ENCODE data around the gene EGFL7.
A peak's percentile ranks its signal among the peaks of the same experiment; 100 is the strongest.

EGFL7 gene

DNA sequence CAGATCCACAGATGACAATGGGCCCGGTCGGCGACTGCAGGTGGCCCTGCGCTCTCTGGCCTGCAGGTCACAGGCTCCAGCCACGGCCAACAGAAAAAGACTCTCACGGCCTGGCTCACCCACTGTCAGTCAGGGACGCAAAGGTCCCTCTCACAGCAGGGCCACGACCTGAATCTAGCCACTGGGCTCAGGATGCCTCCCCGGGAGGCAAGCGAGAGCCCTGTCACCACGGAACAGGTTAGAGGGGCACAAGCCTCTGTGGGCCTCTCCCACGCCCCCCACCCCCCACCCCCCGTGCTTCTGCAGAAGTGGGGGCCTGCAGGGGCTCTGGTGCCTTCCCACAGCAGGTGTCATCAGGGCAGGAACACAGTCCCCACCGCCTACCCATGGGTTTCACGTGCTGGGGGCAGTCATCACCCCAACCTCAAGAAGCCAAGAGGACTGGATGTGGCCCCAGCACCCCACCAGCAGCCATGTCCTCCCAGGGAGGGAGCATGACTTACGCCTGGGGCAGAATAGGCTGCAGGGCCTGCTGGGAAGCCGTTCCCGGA, 17.3 kb upstream of the EGFL7 start:
- DNase-seq: no peak

GRCh38 chr9:136645903-136646754, 16.6 kb upstream of the EGFL7 start:
- DNase-seq: peak; percentile 27

DNA sequence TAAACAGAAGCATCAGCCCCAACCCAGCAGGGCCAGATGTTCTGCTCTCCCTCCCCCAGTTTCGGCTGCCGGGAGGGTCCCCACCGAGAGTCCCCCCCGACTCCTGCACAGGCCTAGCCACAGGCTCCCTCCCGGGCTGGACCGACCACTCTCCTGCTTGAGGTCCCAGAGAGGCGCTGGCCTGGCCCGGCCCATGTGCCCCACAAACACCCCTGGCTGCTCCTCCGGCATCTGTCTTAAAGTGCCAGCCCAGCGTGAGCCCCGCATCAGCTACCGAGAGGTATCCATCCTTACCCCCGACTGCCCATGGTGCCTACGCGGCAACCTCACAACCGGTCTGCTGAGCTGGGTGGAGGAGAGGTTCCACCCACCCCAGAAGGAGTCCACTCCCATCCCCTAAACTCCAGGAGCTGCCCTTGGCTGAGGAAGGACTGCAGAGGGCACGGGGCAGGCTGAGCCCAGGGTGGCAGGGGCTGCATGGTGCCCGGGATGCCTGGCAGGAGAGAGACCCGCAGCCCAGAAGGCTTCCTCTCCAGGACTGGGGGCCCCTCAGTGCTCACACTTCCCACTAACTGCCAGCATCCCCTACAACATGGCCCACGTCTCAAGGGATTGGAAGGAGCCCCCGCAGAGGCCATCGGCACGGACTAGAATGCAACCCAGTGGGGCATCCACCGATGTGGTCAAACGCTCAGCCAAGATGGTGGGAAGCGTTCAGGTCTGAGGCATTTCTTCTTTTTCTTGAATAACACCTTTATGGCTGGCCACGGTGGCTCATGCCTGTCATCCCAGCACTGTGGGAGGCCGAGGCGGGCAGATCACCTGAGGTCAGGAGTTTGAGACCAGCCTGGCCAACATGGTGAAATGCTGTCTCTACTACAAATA, 15.6 kb upstream of the EGFL7 start:
- no peak for DNase-seq

DNA sequence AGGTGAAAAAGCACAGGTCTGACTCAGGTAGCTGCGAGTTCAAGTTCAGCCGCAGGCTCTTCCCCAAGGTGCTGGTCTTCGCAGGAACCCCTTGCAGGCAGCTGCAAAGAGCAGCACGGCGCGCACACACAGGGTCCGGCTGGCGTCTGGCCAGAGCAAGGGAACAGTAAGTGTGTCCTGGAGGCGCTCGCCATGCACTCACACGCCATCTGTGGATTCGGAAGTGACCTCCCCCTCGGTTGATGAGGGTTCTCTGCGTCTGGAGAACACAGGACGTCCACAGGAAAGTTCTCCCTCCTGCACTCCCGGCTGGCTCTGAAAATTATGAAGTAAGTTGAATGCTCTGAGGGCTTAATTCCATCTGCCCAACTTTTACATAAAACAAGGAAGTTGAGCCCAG, 14.0 kb upstream of the EGFL7 start:
- no peak for DNase-seq

- no peak for DNase-seq
Measured at GRCh38 chr9:136650021-136650420, 12.7 kb upstream of the EGFL7 start.

DNA sequence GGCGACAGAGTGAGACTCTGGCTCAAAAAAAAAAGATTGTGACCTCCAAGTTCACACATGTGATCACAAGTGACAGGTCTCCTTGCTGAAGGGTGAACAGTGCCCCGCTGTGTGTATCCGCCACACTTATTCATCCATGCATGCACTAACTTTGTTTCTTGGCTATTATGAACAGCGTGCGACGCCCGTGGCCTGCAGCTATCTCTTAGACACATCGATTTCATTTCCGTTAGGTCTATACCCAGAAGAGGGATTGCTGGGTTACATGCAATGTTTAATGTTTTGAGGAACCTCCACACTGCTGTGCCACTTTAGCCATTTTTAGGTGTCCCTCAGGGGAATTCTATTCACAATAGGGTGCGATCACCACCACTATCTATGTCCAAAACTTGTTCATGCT, 12.1 kb upstream of the EGFL7 start:
- no peak for DNase-seq

- peak; percentile 37 for DNase-seq
Measured at GRCh38 chr9:136651860-136652259, 10.9 kb upstream of the EGFL7 start.

GRCh38 chr9:136653323-136654079, 9.2 kb upstream of the EGFL7 start:
- no peak for DNase-seq

DNA sequence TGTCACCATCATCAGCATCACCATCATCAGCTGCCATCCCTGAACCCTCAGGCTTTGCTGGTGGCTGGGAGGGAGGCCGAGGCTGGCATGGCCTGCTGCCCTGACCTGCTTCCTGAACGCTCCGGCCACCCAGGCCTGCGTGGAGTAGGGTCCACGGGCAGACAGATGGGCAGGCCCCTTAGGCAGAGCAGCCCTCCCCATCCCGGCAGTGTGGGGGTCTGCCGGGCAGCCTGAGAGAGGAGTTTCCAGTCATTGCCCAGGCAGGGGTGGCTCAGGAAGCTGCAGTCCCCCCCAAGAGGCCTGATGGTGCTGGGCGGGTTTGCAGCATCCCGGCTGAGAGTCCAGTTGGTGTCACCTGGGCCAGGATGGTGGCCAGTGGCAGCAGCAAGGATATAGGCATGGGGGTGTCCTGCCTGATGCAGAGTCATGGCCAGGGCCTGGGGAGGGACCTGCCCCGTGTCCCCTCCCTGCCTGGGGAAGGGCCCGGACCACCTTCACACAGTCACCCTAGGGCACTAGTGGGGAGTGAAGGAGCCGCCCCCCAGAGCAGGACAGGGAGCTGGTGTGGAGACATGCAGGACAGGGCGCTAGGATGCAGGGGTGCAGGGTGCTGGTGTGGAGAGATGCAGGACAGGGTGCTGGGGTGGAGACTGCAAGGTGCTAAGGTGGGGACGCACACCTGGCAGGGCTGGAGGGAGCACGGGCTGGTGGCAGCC, 7.7 kb upstream of the EGFL7 start:
- DNase-seq: no peak

- DNase-seq: peak; percentile 28
Measured at GRCh38 chr9:136655536-136656182, 7.1 kb upstream of the EGFL7 start.

DNA sequence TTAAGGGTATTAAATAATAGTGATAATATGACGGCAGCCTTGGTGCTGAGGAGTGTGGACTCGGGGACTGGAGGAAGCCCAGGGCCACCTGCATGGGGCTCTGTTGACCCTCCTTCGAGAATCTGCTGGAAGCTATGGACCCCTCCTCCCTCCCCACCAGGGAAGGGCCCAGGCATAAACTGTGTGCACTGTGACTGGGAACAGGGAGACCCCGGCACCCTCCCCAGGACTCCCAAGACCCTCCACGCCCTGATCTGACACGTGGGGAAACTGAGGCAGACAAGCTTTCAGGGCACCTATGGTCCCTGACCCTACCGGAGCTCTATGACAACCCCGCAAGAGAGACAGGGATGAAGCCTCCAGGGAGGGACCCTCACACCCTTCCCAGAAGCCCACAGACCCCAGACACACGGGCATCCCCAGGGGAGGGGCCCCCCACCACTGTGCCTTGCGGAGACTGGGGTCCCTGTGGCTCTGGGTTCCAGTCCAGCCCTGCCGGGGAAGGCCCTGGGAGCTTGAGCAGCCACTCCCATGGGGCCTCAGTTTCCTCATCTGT, 6.5 kb upstream of the EGFL7 start:
- no peak for DNase-seq

- peak; percentile 41 for DNase-seq
Measured at GRCh38 chr9:136656795-136657611, 5.7 kb upstream of the EGFL7 start.

DNA sequence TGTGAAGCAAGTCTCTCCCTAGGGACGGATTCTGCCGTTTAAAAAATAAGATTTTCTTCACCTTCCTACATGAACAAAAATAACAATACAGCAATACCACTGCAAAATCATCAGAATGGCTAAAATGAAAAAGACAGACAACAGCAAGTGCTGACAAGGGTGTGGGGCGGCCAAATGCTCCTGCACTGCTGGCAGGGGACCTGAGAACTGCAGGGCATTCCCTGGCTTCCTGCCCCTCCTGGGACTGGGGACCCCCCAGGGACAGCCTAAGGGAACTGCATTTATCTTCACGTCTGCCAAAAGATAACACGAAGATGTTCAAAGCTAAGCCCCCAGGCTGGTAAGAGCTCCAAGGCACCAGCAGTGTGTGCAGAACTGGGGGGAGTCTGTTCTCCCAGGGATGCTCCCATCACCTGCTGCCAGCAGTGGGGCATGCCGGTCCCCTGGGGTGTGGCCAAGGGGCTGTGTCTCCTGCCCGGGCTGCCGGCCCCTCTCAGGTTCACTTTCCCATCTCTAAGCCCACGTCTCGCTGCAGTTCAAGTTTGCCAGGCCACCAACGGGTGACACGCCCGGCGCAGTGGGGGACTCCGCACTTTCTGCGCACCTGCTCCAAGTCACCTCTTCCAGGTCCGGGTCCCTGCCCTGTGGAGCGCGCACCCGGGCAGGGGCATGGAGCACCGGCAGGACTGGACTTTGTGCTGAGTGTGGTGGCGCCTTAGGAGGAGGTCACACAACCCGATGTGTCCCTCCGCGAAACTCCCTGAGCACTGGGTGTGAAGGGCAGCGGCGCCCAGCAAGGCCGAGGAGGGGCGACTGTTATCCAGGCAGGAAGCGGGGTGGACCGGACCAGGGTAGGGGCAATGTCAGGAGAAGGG, 4.5 kb upstream of the EGFL7 start:
- DNase-seq: no peak

DNA sequence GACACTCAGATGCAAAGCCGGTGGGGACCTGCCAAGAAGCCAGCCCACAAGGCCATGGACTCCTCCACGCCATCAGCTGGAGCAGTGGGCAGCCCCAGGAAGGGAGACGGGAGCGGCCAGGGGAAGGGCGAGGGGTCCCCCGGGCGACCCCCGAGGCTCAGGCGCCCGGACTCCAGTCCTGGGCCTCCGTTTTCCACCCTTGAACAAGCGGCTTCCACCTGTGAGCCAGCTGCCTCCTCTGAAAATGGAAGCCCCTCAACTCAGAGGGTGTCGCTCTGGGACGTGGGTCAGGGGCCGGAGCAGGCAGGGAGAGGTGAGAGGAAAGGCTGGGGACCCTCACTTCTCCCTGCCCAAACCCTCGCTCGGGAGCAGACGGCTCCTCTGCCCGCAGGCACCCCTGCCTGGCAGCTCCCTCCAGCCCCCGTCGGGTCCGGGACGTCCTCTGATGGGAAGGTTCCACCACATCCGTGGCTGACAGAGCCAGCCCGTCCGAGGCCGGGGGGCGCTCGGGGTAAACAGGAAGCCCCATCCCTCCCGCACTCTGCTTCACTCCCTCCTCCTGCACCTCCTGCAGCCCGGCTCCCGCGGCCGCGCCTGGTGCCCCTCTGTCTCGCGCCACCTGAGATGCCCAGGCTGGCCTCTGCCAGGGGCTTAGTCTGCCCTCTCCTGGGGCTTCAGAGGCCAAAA, 3.7 kb upstream of the EGFL7 start:
- DNase-seq: no peak

DNA sequence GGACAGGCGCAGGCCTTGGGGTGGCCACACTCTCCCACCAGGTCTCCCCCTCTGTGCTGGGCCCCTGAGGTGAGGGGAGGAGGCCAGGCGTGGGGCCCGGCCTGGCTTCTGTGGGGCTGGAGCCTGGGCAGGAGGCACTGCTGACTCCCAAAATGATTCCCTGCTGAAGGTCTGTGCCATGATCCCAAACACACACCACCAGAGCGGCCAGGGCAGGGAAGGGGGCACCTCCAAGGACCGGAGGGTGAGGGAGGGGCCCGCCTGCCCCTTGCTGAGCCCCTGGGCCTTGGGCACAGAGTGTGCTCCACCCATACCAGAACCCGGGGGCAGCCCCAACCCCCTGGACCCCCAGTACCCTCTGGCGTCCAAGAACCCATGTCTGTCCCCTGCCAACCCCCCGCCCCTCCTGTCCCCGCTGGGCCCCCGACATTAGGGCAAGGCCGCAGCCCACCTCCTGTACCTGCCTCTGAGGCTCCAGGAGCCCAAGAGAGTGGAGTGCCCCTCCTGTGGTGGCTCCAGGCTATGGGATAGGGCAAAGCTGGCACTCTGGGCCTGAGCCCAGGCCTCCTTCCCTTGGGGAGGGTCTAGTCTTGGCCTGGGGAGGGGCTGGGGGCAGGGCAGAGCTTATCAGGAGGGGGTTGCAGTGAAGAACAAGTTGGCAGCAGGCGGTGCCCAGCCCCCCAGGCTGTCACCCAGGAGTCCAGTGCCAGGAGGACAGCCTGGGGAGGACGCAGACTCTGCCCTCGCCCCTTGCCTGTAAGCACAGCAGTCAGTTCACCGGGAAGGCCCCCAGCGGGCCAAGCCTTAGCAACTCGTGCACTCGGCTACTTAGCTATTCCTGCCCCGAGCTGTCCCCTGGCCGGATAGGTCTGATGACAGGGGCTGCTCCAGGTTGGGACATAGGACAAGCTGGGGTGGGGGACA, 2.6 kb upstream of the EGFL7 start:
- DNase-seq: no peak

GRCh38 chr9:136660971-136661550, 1.7 kb upstream of the EGFL7 start:
- no peak for DNase-seq

GRCh38 chr9:136661641-136662325, 933 bp upstream of the EGFL7 start:
- DNase-seq: no peak

Measured in DMS53 (cell line).